Erythroblast (primary cell): ENCODE data around the gene BCL2L2.
A peak's percentile ranks its signal among the peaks of the same experiment; 100 is the strongest.

Source experiments
- DNase-seq, 2 experiments: peaks; one replicate each; lab custom pipeline; 2025; lab: John Stamatoyannopoulos, UW
- GATA1 ChIP-seq: IDR thresholded peaks from 2 replicates; pipeline ENCODE4 v1.6.1; 2011; ENCODE audit warnings: low read depth, mild to moderate bottlenecking, control low read depth, low read length, moderate library complexity
- POLR2A ChIP-seq: IDR thresholded peaks from 2 replicates; pipeline ENCODE4 v1.6.1; 2011; ENCODE audit warnings: mild to moderate bottlenecking, low read length

Gene BCL2L2

GRCh38 chr14:23360496-23360895, 53.9 kb downstream of the BCL2L2 start:
- DNase-seq = peak; percentile 9 to 21
- TF ChIP-seq POLR2A (no peak), GATA1 (no peak)

GRCh38 chr14:23361320-23361719, 54.7 kb downstream of the BCL2L2 start:
- TF ChIP-seq POLR2A = no peak
- TF ChIP-seq GATA1 = no peak
- no peak for DNase-seq
